Choroid plexus epithelial cell (primary cell): ENCODE results near the gene TBPL1.

Source experiments
- DNase-seq: peaks from one replicate; pipeline ENCODE4 v3.0.0-alpha.2; 2010; ENCODE audit warnings: low read depth
- H3K4me3 ChIP-seq: 2 replicates; pipeline ENCODE4 v1.5.1; 2011; ENCODE audit warnings: low read depth, mild to moderate bottlenecking, control low read depth, low read length, moderate library complexity
- TF ChIP-seq, protein P1 (sequence below): conservative IDR thresholded peaks from 2 replicates; pipeline ENCODE4 v1.5.1; 2011; ENCODE audit warnings: low read depth, mild to moderate bottlenecking, control low read depth, inconsistent platforms, low read length, moderate library complexity

The TBPL1 gene

DNA sequence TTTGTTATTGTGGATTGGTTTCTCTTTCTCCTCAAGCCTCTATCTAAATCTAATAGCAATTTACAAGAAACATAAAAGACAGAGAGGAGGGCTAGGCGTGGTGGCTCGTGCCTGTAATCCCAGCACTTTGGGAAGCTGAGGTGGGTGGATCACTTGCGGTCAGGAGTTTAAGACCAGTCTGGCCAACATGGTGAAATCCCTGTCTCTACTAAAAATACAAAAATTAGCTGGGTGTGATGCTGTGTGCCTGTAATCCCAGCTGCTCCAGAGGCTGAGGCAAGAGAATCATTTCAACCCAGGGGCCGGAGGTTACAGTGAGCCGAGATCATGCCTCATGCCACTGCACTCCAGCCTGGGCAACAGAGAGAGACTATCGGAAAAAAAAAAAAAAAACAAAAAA is 52.8 kb downstream of the TBPL1 start:
- TF ChIP-seq, protein P1, sequence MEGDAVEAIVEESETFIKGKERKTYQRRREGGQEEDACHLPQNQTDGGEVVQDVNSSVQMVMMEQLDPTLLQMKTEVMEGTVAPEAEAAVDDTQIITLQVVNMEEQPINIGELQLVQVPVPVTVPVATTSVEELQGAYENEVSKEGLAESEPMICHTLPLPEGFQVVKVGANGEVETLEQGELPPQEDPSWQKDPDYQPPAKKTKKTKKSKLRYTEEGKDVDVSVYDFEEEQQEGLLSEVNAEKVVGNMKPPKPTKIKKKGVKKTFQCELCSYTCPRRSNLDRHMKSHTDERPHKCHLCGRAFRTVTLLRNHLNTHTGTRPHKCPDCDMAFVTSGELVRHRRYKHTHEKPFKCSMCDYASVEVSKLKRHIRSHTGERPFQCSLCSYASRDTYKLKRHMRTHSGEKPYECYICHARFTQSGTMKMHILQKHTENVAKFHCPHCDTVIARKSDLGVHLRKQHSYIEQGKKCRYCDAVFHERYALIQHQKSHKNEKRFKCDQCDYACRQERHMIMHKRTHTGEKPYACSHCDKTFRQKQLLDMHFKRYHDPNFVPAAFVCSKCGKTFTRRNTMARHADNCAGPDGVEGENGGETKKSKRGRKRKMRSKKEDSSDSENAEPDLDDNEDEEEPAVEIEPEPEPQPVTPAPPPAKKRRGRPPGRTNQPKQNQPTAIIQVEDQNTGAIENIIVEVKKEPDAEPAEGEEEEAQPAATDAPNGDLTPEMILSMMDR = no peak
- no peak for DNase-seq
- H3K4me3 ChIP-seq = no peak overlapping the region

DNA sequence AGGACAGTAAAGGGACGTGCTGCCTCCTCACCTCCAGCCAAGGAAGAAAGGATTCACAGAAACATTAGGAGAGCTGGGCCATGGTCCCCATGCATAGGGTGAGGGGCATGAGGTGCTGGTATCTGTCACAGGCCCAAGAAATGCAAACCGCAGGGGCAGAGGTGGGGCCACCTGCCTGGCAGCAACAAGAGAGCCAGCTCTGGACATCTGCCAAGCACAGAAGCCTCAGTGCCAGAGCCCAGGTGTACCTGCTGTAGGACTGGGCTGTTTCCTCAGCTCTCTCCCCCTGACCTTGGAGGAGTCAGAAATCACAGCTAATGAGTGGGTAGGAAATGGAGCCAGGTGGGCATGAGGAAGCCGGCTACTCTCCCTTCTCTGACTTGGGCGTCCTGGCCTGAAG is 54.1 kb downstream of the TBPL1 start:
- TF ChIP-seq, protein P1 = no peak
- no peak for DNase-seq
- H3K4me3 ChIP-seq = no peak overlapping the region

DNA sequence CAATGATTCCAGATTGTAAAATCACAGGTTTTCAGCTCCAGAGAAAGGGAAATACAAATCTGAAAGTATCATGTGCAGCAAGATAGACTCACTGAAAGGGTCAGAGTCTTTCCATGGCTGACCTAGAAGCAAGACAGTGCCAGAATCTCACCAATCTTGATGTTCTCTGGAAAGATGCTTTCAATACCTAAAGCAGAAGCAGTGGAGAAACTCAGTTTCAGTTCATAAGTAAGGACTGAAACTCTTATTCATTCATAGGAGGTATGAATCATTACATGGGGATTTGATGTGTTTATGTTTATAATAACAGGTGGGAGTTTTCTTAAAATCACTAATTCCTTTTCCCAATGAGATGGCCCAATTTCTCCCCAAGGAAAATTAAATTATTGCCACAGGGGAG is 56.9 kb downstream of the TBPL1 start:
- TF ChIP-seq, protein P1 = no peak
- DNase-seq = no peak
- no peak overlapping the region for H3K4me3 ChIP-seq

DNA sequence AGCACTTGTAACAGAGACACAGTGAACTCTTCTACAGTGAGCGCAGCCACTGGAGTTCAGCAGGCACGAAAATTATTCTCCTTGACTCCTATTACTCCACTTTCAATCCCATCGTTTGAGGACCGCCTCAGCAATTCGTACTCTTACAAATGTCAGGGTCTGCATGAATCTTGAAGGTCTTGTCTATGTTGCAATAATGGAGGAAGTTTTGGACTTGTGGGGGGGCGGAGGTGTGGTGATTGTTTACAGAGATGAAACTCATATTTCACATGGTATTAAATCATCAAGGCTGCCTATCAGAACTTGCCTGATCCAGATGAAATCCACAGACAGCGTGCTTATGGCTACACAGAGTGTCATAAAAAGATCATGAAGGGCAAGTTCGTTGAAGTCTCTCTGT is 57.4 kb downstream of the TBPL1 start:
- H3K4me3 ChIP-seq = no peak overlapping the region
- no peak for DNase-seq
- TF ChIP-seq, protein P1 = no peak

DNA sequence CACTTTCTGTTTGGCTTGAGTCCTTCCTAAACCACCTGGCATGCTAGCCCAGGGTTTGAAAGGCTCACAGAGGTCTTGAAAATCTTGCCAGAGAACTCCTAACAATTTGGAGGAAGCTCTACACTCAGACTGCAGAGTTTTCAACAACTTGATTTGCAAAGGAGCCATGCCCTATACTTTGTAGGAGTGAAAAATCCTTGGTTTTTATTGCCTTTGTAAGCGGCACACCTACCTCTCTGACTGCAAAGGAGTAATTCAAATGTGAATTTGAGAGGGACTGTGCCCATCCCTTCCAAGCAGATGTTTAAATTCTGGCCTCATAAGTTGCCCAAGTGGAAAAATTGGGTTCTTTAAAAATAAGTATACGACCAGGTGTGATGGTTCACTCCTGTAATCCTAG is 58.0 kb downstream of the TBPL1 start:
- TF ChIP-seq, protein P1 = no peak
- H3K4me3 ChIP-seq = no peak overlapping the region
- no peak for DNase-seq

DNA sequence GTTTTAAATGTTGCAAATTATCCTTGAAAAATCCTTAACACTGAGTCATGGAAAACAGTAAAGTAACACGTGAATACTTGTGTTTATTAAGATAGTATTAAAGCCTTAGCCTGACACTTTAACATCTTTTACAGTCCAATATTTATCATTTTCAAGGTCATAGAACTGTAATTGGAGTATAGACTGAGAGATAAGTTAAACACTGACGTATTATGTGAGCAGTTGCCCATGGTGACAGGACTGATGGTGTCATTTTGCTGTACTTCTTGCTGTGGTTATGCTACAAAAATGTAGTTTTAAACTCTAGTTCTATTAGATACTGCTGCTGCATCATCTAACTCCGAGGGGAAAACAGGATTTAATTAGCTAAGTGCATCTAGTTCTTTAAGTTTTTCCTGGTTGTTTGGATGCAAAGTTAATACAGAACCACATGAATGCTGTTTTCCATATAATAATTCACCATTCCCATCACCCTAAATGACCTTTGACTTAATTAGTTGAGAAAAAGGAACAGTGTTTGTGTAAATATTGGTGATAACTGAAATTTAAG is 61.6 kb downstream of the TBPL1 start:
- H3K4me3 ChIP-seq = no peak overlapping the region
- no peak for DNase-seq
- TF ChIP-seq, protein P1 = no peak

DNA sequence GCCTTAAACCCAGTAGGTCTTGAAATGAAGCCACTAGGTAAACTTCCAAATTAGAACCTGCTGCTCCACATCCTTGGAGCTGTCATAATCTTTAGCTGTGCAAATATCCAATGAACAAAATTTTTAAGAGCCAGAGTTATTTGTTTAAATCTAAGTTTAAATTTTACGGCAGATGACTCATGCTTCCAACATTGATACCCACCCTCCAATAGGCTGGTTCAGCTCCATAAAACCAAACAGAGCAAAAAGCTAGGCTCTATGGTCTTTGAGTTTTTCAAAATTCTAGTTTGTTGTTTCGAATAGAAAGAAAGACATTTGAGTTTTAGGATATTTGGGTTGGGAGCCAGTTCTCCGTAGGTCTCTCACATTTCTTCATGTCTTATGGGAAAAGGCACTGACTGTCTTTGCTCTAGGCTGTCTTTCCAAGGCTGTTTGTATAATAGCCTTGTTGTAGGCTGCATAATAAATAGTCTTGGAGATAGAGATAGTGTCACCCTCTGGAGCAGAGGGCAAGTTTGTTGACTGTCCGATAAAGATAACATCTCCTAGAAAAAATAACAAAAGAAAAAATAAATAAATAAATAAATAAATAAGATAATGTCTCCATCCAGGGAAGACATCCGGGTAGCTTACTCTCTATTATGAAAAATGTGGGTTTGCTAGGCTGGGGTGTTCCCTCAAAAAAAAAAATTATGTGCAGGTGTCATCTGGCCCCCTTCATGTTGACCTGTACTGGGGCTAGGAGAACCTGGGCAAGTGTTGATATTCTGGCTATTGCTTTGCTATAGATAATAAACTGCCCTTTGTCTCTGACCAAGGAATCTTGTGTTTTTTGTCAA is 62.9 kb downstream of the TBPL1 start:
- H3K4me3 ChIP-seq = no peak overlapping the region
- no peak for DNase-seq

More for the DNA sequence above, 62.9 kb downstream of the TBPL1 start:
- TF ChIP-seq, protein P1 = no peak
